Suprapubic skin (tissue), 4 donors: ENCODE measurements around the gene VWA2.

ENCODE experiments used
- CTCF ChIP-seq, 2 donors: fragments of 200-600 bp in 1 of 2; fragments of 450-650 bp in 1 of 2; sonication (generic) in 1 of 2; IDR thresholded peaks; one replicate each; pipeline ENCODE4 v1.5.1; 2016 to 2019; ENCODE audit warnings: antibody characterized with exemption in 2 of 2, mild to moderate bottlenecking in 1 of 2, moderate library complexity in 1 of 2
- EP300 ChIP-seq: sonication (generic); formaldehyde crosslinking; IDR thresholded peaks from one replicate; pipeline ENCODE4 v1.6.1; 2017; ENCODE audit warnings: antibody characterized with exemption
- POLR2AphosphoS5 ChIP-seq, 3 donors: sonication (generic); formaldehyde crosslinking; IDR thresholded peaks; one replicate each; pipeline ENCODE4 v1.6.1; 2017; ENCODE audit warnings: antibody characterized with exemption in 3 of 3

- TF ChIP-seq EP300 (no peak), CTCF (IDR thresholded peaks at IDR 0.05) (no peak), POLR2AphosphoS5 (IDR thresholded peaks at IDR 0.05) (no peak)
These were observed 27.5 kb downstream of the VWA2 start for GRCh38 chr10:114266521-114266920.
